GM23338 (cell line): ENCODE results near the gene WBP1. TPM values are rescaled to one million over a fixed set of nuclear protein-coding genes. Genes with fewer than 3 reads are reported as not detected.

Experiments
- ATAC-seq: fragments of 200-7000 bp; cut with Tn5 transposase; 3 replicates; pipeline ENCODE4 v1.9.1; 2020
- DNase-seq: peaks from one replicate; pipeline ENCODE4 v3.0.0-alpha.2; 2015; ENCODE audit warnings: low spot score
- H2AFZ ChIP-seq: fragments of 200-600 bp; sonication (generic); 2 replicates; pipeline ENCODE4 v1.8.0; 2016; ENCODE audit warnings: antibody characterized with exemption, mild to moderate bottlenecking, moderate library complexity
- H3F3A ChIP-seq: fragments of 200-600 bp; sonication (generic); replicated peaks from 2 replicates; pipeline ENCODE4 v1.8.0; 2017; ENCODE audit warnings: antibody characterized with exemption, mixed run types, low read depth
- H3K27ac ChIP-seq: fragments of 200-600 bp; sonication (generic); 2 replicates; pipeline ENCODE4 v1.6.1; 2016; ENCODE audit warnings: low read depth
- H3K27me3 ChIP-seq: fragments of 200-600 bp; sonication (generic); 2 replicates; pipeline ENCODE4 v1.8.0; 2016; ENCODE audit warnings: mild to moderate bottlenecking, mixed run types, moderate library complexity; ENCODE audit not compliant: insufficient read depth
- H3K36me3 ChIP-seq: fragments of 200-600 bp; sonication (generic); 2 replicates; pipeline ENCODE4 v1.8.0; 2016; ENCODE audit warnings: mild to moderate bottlenecking; ENCODE audit not compliant: insufficient read depth
- H3K4me1 ChIP-seq: fragments of 200-600 bp; sonication (generic); 2 replicates; pipeline ENCODE4 v1.8.0; 2016; ENCODE audit warnings: mild to moderate bottlenecking, moderate library complexity; ENCODE audit not compliant: insufficient read depth
- H3K4me2 ChIP-seq: fragments of 200-600 bp; sonication (generic); 2 replicates; pipeline ENCODE4 v1.7.1; 2017; ENCODE audit warnings: mixed run types
- H3K4me3 ChIP-seq: fragments of 200-600 bp; sonication (generic); 2 replicates; pipeline ENCODE4 v1.6.1; 2016; ENCODE audit warnings: mixed run types
- H3K79me2 ChIP-seq: fragments of 200-600 bp; sonication (generic); replicated peaks from 2 replicates; pipeline ENCODE4 v1.8.0; 2017; ENCODE audit warnings: mild to moderate bottlenecking; ENCODE audit not compliant: insufficient read depth
- H3K9me2 ChIP-seq: fragments of 200-600 bp; sonication (generic); 2 replicates; pipeline ENCODE4 v1.8.0; 2017; ENCODE audit not compliant: insufficient read depth
- H4K20me1 ChIP-seq: fragments of 200-600 bp; sonication (generic); replicated peaks from 2 replicates; pipeline ENCODE4 v1.8.0; 2017; ENCODE audit warnings: mild to moderate bottlenecking; ENCODE audit not compliant: insufficient read depth
- H3K27ac Mint-ChIP-seq: 2 replicates; pipeline ENCODE4 v1.8.0; 2020; ENCODE audit warnings: inconsistent platforms, mild to moderate bottlenecking, moderate library complexity, mixed read lengths
- H3K27me3 Mint-ChIP-seq: 3 replicates; pipeline ENCODE4 v1.8.0; 2022; ENCODE audit warnings: low read depth, mild to moderate bottlenecking, moderate library complexity, mixed read lengths, inconsistent platforms; ENCODE audit not compliant: insufficient read depth, poor library complexity
- H3K36me3 Mint-ChIP-seq: 3 replicates; pipeline ENCODE4 v1.8.0; 2021; ENCODE audit warnings: low read depth, mild to moderate bottlenecking, inconsistent platforms, moderate library complexity, mixed read lengths
- H3K4me1 Mint-ChIP-seq: 3 replicates; pipeline ENCODE4 v1.8.0; 2020; ENCODE audit warnings: mild to moderate bottlenecking, inconsistent platforms, mixed read lengths
- H3K4me3 Mint-ChIP-seq: 3 replicates; pipeline ENCODE4 v1.8.0; 2021; ENCODE audit warnings: moderate library complexity, mild to moderate bottlenecking, inconsistent platforms, mixed read lengths
- H3K9me3 Mint-ChIP-seq: 3 replicates; pipeline ENCODE4 v1.8.0; 2020; ENCODE audit warnings: moderate library complexity, mild to moderate bottlenecking, inconsistent platforms, mixed read lengths
- EZH2 ChIP-seq: fragments of 200-600 bp; sonication (generic); IDR thresholded peaks from one replicate; pipeline ENCODE4 v1.8.0; 2017; ENCODE audit warnings: antibody characterized with exemption, mild to moderate bottlenecking, low read depth; ENCODE audit not compliant: unreplicated experiment
- JUNB ChIP-seq: IDR thresholded peaks from one replicate; pipeline ENCODE4 v1.6.1; 2016; ENCODE audit warnings: antibody characterized with exemption; ENCODE audit not compliant: unreplicated experiment
- POLR2AphosphoS5 ChIP-seq: IDR thresholded peaks from 2 replicates; pipeline ENCODE4 v1.6.1; 2016; ENCODE audit warnings: antibody characterized with exemption, low read depth
- REST ChIP-seq: IDR thresholded peaks from one replicate; pipeline ENCODE4 v1.6.1; 2018; ENCODE audit warnings: antibody characterized with exemption; ENCODE audit not compliant: unreplicated experiment
- STAT1 ChIP-seq: IDR thresholded peaks from one replicate; pipeline ENCODE4 v1.6.1; 2016; ENCODE audit warnings: antibody characterized with exemption; ENCODE audit not compliant: unreplicated experiment
- ZNF114 ChIP-seq: fragments of 250-450 bp; sonication (Bioruptor Pico); IDR thresholded peaks from 2 replicates; pipeline ENCODE4 v1.5.0; 2020; ENCODE audit warnings: mild to moderate bottlenecking, moderate library complexity
- ZNF331 ChIP-seq: fragments of 250-450 bp; sonication (Bioruptor Pico); IDR thresholded peaks from 2 replicates; pipeline ENCODE4 v1.5.0; 2020; ENCODE audit warnings: low read depth, mild to moderate bottlenecking, moderate library complexity
- ZNF462 ChIP-seq: fragments of 250-450 bp; sonication (Bioruptor Pico); IDR thresholded peaks from 2 replicates; pipeline ENCODE4 v1.5.0; 2020; ENCODE audit warnings: mild to moderate bottlenecking, moderate library complexity
- polyA plus RNA-seq: library from polyadenylated mRNA; unstranded; fragments of >200 nt; fragmentation: Nextera tagmentation; extraction: Ambion mirVana; gene quantifications from 2 replicates; pipeline ENCODE4 v1.2.1, GENCODE V29; 2016
- total RNA-seq: library from RNA; depleted of rRNA; stranded (reverse); fragments of >200 nt; shearing (Covaris generic); gene quantifications from 2 replicates; pipeline ENCODE4 v1.2.3, GENCODE V29; 2014
- TF ChIP-seq, protein P1 (sequence below): IDR thresholded peaks from 2 replicates; pipeline ENCODE4 v1.6.1; 2016; ENCODE audit warnings: antibody characterized with exemption

The WBP1 gene
- total and polyA plus RNA-seq, 2 experiments from 2014 or later, result 53.0 to 64.4 TPM

DNA sequence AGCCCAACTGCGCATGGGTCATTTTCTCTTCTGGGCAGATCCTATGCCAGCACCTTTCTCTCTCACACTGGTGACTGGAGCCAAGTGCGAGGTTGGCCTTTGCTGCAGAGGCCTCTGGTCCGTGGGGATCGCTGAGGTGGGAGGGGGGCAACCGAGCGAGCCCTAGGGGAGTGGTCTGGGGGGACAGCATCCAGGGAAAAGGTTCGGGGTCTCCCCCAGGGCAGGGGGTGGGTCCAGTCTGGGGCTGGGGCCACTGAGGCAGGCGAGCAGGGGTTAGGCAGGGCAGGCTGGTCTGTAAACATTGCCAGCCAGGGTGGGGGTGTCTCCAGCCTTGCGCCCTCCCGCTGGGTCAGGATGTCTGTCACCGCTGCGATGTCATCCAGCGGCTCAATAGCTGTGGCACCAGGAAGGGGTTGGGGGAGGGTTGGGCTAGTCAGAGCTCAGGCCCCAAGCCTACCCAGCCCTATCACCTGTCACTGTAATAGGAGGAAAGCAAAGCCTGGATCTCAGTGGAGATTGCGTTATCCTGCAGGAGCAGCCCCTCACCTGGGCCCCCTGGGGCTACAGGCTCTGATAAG, 32.0 kb upstream of the WBP1 start:
- Mint-ChIP-seq H3K9me3 (no peaks in the 10 kb centered on the region), H3K27me3 (peaks cover 32% of the 10 kb centered on the region), H3K36me3 (peaks cover 59% of the 10 kb centered on the region), H3K27ac (no peak overlapping the region), H3K4me3 (no peak overlapping the region), H3K4me1 (peaks cover 7% of the 10 kb centered on the region; the same call in 2 of the 3 replicates)
- no peaks in the 10 kb centered on the region for H3K79me2 ChIP-seq
- no peak overlapping the region for H2AFZ ChIP-seq
- H3K4me3 ChIP-seq, result no peak overlapping the region
- H3K27me3 ChIP-seq, result peaks cover 8% of the 10 kb centered on the region
- ATAC-seq (no peak), DNase-seq (no peak)
- peaks cover 10% of the 10 kb centered on the region; the same call in 1 of the 2 replicates for H3F3A ChIP-seq
- no peak overlapping the region for H3K27ac ChIP-seq
- no peak overlapping the region for H3K4me2 ChIP-seq
- TF ChIP-seq, protein P1, sequence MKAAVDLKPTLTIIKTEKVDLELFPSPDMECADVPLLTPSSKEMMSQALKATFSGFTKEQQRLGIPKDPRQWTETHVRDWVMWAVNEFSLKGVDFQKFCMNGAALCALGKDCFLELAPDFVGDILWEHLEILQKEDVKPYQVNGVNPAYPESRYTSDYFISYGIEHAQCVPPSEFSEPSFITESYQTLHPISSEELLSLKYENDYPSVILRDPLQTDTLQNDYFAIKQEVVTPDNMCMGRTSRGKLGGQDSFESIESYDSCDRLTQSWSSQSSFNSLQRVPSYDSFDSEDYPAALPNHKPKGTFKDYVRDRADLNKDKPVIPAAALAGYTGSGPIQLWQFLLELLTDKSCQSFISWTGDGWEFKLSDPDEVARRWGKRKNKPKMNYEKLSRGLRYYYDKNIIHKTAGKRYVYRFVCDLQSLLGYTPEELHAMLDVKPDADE, result no peak
- no peaks in the 10 kb centered on the region for H3K4me1 ChIP-seq
- no peaks in the 10 kb centered on the region for H3K9me2 ChIP-seq
- H4K20me1 ChIP-seq, result peaks cover 5% of the 10 kb centered on the region; the same call in 1 of the 2 replicates
- H3K36me3 ChIP-seq, result peaks cover 8% of the 10 kb centered on the region; the same call in 1 of the 2 replicates

- Histone ChIP-seq H3K4me1 (no peaks in the 10 kb centered on the region), H3K36me3 (peaks cover 8% of the 10 kb centered on the region; the same call in 1 of the 2 replicates), H3K4me2 (no peak overlapping the region), H3K9me2 (no peaks in the 10 kb centered on the region), H2AFZ (no peak overlapping the region), H3K27me3 (peaks cover 8% of the 10 kb centered on the region), H3K27ac (no peak overlapping the region), H3K4me3 (no peak overlapping the region), H4K20me1 (peaks cover 5% of the 10 kb centered on the region; the same call in 1 of the 2 replicates), H3F3A (0 out of 2 replicates have a peak, but pooled peaks cover 10% of the 10 kb centered on the region), H3K79me2 (no peaks in the 10 kb centered on the region)
- Mint-ChIP-seq H3K4me3 (no peak overlapping the region), H3K9me3 (no peaks in the 10 kb centered on the region), H3K4me1 (peaks cover 7% of the 10 kb centered on the region; the same call in 2 of the 3 replicates), H3K27ac (no peak overlapping the region), H3K36me3 (peaks cover 72% of the 10 kb centered on the region), H3K27me3 (peaks cover 22% of the 10 kb centered on the region)
- ATAC-seq (no peak), DNase-seq (no peak)
- TF ChIP-seq POLR2AphosphoS5, result no peak
- TF ChIP-seq STAT1, result no peak
- no peak for TF ChIP-seq ZNF114
- TF ChIP-seq, protein P1, result no peak
- TF ChIP-seq ZNF331, result no peak
- TF ChIP-seq REST, result no peak
- no peak for TF ChIP-seq ZNF462
- no peak for TF ChIP-seq JUNB
- TF ChIP-seq EZH2, result no peak
Observed at GRCh38 chr2:74427551-74427950, 30.7 kb upstream of the WBP1 start.
